ENCODE data around the gene FREM3.

Gene FREM3

GRCh38 chr4:143575331-143575730 is 125.1 kb downstream of the FREM3 start:
- no peak overlapping the region for H3K4me3 Mint-ChIP-seq
- TF ChIP-seq, protein P1, sequence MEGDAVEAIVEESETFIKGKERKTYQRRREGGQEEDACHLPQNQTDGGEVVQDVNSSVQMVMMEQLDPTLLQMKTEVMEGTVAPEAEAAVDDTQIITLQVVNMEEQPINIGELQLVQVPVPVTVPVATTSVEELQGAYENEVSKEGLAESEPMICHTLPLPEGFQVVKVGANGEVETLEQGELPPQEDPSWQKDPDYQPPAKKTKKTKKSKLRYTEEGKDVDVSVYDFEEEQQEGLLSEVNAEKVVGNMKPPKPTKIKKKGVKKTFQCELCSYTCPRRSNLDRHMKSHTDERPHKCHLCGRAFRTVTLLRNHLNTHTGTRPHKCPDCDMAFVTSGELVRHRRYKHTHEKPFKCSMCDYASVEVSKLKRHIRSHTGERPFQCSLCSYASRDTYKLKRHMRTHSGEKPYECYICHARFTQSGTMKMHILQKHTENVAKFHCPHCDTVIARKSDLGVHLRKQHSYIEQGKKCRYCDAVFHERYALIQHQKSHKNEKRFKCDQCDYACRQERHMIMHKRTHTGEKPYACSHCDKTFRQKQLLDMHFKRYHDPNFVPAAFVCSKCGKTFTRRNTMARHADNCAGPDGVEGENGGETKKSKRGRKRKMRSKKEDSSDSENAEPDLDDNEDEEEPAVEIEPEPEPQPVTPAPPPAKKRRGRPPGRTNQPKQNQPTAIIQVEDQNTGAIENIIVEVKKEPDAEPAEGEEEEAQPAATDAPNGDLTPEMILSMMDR (IDR thresholded peaks at IDR 0.05; ENCODE audit: unreplicated experiment in 3 of 3) = no peak
- H3K27ac Mint-ChIP-seq = no peak overlapping the region
- H3K4me1 Mint-ChIP-seq = no peaks in the 10 kb centered on the region
- H3K36me3 Mint-ChIP-seq (ENCODE audit: low read depth) = no peaks in the 10 kb centered on the region
- H3K27me3 Mint-ChIP-seq (ENCODE audit: low read depth) = no peaks in the 10 kb centered on the region
- H3K9me3 Mint-ChIP-seq = peaks cover 4% of the 10 kb centered on the region

DNA sequence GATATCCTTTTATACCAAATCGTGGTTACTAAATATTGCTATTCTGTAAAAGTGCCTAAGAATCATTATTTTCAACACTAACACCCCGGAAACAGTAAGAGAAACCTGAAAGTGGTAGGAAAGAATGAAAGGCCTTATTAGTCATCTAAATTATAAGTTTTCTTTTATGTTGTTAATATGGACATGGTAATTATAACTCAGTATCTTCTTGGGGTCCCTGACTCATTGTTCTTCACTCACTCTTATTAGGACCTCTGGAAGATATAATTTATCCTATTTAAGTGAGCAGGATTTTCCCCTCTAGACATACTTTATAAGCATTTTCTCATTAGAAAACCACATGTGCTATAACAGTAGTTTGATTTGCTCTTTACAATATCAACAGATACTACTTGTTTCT is 136.0 kb downstream of the FREM3 start:
- H3K36me3 Mint-ChIP-seq (ENCODE audit: low read depth) = peaks cover 3% of the 10 kb centered on the region
- peaks cover 22% of the 10 kb centered on the region for H3K9me3 Mint-ChIP-seq
- TF ChIP-seq, protein P1 (IDR thresholded peaks at IDR 0.05; ENCODE audit: unreplicated experiment in 3 of 3) = no peak
- H3K27ac Mint-ChIP-seq = no peak overlapping the region
- H3K27me3 Mint-ChIP-seq (ENCODE audit: low read depth) = peaks cover 4% of the 10 kb centered on the region
- H3K4me1 Mint-ChIP-seq = no peaks in the 10 kb centered on the region
- H3K4me3 Mint-ChIP-seq = no peak overlapping the region

DNA sequence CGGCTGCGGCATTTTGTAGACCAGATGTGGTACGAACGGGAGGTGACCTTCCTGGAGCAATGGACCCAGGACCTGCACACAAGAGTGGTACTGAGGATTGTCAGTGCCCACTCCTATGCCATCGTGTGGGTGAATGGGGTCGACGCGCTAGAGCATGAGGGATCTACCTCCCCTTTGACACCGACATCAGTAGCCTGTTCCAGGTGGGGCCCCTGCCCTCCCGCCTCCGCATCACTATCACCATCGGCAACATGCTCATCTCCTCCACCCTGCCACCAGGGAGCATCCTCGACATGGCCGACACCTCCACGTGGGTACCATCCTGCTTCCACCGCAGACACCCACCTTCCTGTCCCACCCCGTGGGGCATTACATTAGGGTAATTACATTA is 140.7 kb downstream of the FREM3 start:
- H3K27me3 Mint-ChIP-seq (ENCODE audit: low read depth) = peaks cover 4% of the 10 kb centered on the region
- H3K9me3 Mint-ChIP-seq = peaks cover 17% of the 10 kb centered on the region
- H3K4me1 Mint-ChIP-seq = no peaks in the 10 kb centered on the region
- peaks cover 23% of the 10 kb centered on the region for H3K36me3 Mint-ChIP-seq (ENCODE audit: low read depth)
- no peak overlapping the region for H3K27ac Mint-ChIP-seq
- no peak overlapping the region for H3K4me3 Mint-ChIP-seq
- TF ChIP-seq, protein P1 (IDR thresholded peaks at IDR 0.05; ENCODE audit: unreplicated experiment in 3 of 3) = no peak

DNA sequence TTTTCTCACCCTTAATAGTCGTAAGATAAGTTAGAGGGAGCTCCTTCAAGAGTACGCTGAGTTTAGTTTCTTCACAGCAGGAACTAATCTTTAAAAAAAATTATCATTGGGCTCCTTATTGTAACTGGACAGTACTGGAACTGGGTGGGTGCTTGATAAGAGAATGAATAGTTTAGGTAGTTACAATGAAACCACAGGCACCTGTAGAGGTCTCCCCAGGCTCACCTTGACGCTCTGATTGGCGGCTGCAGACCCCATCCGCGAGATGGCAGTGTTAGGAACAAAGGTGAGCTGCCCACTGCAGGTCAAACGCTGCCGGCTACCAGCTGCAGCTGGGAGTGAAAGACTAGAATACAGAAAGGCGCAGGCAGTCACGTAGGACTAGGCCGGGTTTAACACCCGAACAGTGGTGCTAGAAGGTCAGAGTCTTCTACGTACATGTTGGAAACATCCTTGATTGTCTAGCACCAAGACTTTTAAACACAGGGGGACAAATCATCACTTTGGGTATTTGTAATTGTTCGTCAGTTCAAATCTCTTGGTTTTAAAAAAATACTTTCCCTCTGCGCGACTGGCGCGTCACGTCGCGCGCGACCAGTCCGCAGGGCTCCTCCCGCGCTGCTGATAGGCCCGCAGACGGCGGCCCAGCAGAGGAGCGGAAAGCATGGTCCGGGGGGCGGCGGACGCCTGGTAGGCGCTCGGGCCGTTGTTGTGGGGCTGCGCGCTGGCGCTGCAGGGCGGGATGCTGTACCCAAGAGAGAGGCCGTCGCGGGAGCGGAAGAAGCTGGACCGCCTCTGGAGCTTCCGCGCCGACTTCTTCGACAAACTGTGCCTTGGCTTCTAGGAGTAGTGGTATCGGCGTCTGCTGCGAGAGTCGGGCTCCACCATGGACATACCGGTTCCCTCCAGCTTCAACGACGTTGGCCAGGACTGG is 141.4 kb downstream of the FREM3 start:
- H3K27ac Mint-ChIP-seq = peak overlapping the region in 2 of 3 experiments; percentile 31 to 47
- peaks cover 4% of the 10 kb centered on the region for H3K27me3 Mint-ChIP-seq (ENCODE audit: low read depth)
- TF ChIP-seq, protein P1 (IDR thresholded peaks at IDR 0.05; ENCODE audit: unreplicated experiment in 3 of 3) = peak; percentile 24 to 49 (median 26)
- H3K4me3 Mint-ChIP-seq = peak overlapping the region; percentile 11 to 71 (median 46)
- H3K36me3 Mint-ChIP-seq (ENCODE audit: low read depth) = peaks cover 28% of the 10 kb centered on the region
- peaks cover 17% of the 10 kb centered on the region for H3K9me3 Mint-ChIP-seq
- H3K4me1 Mint-ChIP-seq = no peaks in the 10 kb centered on the region

- TF ChIP-seq, protein P1 (IDR thresholded peaks at IDR 0.05; ENCODE audit: unreplicated experiment in 3 of 3) = no peak
- peaks cover 4% of the 10 kb centered on the region for H3K27me3 Mint-ChIP-seq (ENCODE audit: low read depth)
- no peak overlapping the region for H3K27ac Mint-ChIP-seq
- H3K36me3 Mint-ChIP-seq (ENCODE audit: low read depth) = peaks cover 31% of the 10 kb centered on the region
- peaks cover 17% of the 10 kb centered on the region for H3K9me3 Mint-ChIP-seq
- H3K4me3 Mint-ChIP-seq = no peak overlapping the region
- H3K4me1 Mint-ChIP-seq = no peaks in the 10 kb centered on the region
Measured at GRCh38 chr4:143558286-143558685, 142.2 kb downstream of the FREM3 start.

- Mint-ChIP-seq H3K4me1 (no peaks in the 10 kb centered on the region), H3K27ac (no peak overlapping the region), H3K27me3 (ENCODE audit: low read depth) (no peaks in the 10 kb centered on the region), H3K9me3 (peaks cover 10% of the 10 kb centered on the region), H3K36me3 (ENCODE audit: low read depth) (peaks cover 56% of the 10 kb centered on the region), H3K4me3 (no peak overlapping the region)
- TF ChIP-seq, protein P1 (IDR thresholded peaks at IDR 0.05; ENCODE audit: unreplicated experiment in 3 of 3) = no peak
Measured at GRCh38 chr4:143555676-143556075, 144.8 kb downstream of the FREM3 start.
